Activated CD4-positive, CD25-positive, alpha-beta regulatory T cell (primary cell): ENCODE measurements around the gene PIK3C3.

Experiments used
- DNase-seq, 4 experiments: peaks; one replicate each; lab custom pipeline; 2025; lab: John Stamatoyannopoulos, UW

The PIK3C3 gene

GRCh38 chr18:42131066-42131929 is 176.3 kb downstream of the PIK3C3 start:
- DNase-seq = no peak

DNA sequence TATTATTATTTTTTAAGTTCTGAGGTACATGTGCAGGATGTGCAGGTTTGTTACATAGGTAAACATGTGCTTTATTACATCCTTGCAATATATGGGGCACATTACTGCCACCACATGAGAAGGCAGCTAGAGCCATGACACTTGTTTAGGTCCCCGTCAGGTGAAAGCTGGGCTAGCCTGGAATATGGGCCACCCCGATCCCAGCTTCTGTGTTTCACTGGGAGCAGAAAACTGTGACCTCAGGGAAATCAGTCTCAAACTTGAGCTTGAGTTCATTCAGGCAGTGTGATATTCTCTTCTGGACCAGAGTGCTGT is 176.9 kb downstream of the PIK3C3 start:
- no peak for DNase-seq
